Activated T-cell treated with anti-CD3 and anti-CD28 coated beads, Interleukin-2, amount 50 U/mL, for 72 hours (primary cell): Measurements from ENCODE around the gene METTL15. TPM values are rescaled to one million over a fixed set of nuclear protein-coding genes. Genes with fewer than 3 reads are reported as not detected.
"Not testable (repeated sequence)": the region's sequence is repeated elsewhere in the genome, so short reads cannot be mapped to it uniquely, and the experiment has no call there.

Source experiments
- ATAC-seq, 2 donors: fragments of 150-1000 bp; cut with Tn5 transposase; replicated peaks in 1 of 2; 2 replicates each; pipeline ENCODE4 v1.10.0; 2021; ENCODE audit warnings: moderate library complexity in 2 of 2, mild to moderate bottlenecking in 1 of 2
- DNase-seq, 2 donors: peaks; one replicate each; pipeline ENCODE4 v3.0.0; 2021 to 2022; ENCODE audit warnings: mixed read lengths in 1 of 2
- H3K27ac Mint-ChIP-seq: one replicate; pipeline ENCODE4 v1.8.0; 2022; ENCODE audit warnings: mild to moderate bottlenecking, moderate library complexity, mixed read lengths
- H3K27me3 Mint-ChIP-seq: one replicate; pipeline ENCODE4 v1.8.0; 2022; ENCODE audit warnings: low read depth, mixed read lengths
- H3K36me3 Mint-ChIP-seq, 2 donors: one replicate each; pipeline ENCODE4 v1.8.0; 2022; ENCODE audit warnings: mixed read lengths in 2 of 2, mild to moderate bottlenecking in 1 of 2; ENCODE audit not compliant: insufficient read depth in 2 of 2
- H3K4me1 Mint-ChIP-seq: one replicate; pipeline ENCODE4 v1.8.0; 2022; ENCODE audit warnings: low read depth, mixed read lengths
- H3K4me3 Mint-ChIP-seq, 2 donors: one replicate each; pipeline ENCODE4 v1.8.0; 2022; ENCODE audit warnings: mild to moderate bottlenecking in 2 of 2, mixed read lengths in 2 of 2, moderate library complexity in 2 of 2
- H3K9me3 Mint-ChIP-seq, 2 donors: one replicate each; pipeline ENCODE4 v1.8.0; 2022; ENCODE audit warnings: mixed read lengths in 2 of 2
- total RNA-seq, 2 donors: library from RNA; stranded (reverse); gene quantifications; one replicate each; pipeline ENCODE4 v1.2.3, GENCODE V29; 2022

METTL15 gene
- 10 to 100 TPM; 18.2 to 19.5 TPM for total RNA-seq

- peak; percentile 96 for ATAC-seq
- peaks cover 5 to 21% of the 10 kb centered on the region in 2 donors for H3K36me3 Mint-ChIP-seq
- peaks cover 64% of the 10 kb centered on the region for H3K4me1 Mint-ChIP-seq
- peak within 1 kb of the TSS; percentile 94 for H3K27ac Mint-ChIP-seq
- no peaks in the 10 kb centered on the region for H3K27me3 Mint-ChIP-seq
- DNase-seq = peak; percentile 99
- no peaks in the 10 kb centered on the region for H3K9me3 Mint-ChIP-seq
- peak within 1 kb of the TSS; percentile 99 for H3K4me3 Mint-ChIP-seq
These were observed at the start of gene METTL15, which contains the start of gene KIF18A for GRCh38 chr11:28107750-28108618. Gene METTL15, plus strand, starts transcription at chr11:28108388. Its CDS starts 4,947 bp downstream, at chr11:28113335. Gene KIF18A, minus strand, starts transcription at chr11:28108156. Its CDS starts 10,209 bp downstream, at chr11:28097947.

- H3K27me3 Mint-ChIP-seq = no peaks in the 10 kb centered on the region
- H3K36me3 Mint-ChIP-seq = peaks cover 0 to 25% of the 10 kb centered on the region in 2 donors
- no peak for DNase-seq
- H3K4me3 Mint-ChIP-seq = no peak overlapping the region
- no peaks in the 10 kb centered on the region for H3K4me1 Mint-ChIP-seq
- no peaks in the 10 kb centered on the region for H3K9me3 Mint-ChIP-seq
- no peak overlapping the region for H3K27ac Mint-ChIP-seq
- no peak for ATAC-seq
These were observed 36.9 kb upstream of the METTL15 start for GRCh38 chr11:28071305-28071704.

GRCh38 chr11:28072321-28072720, 35.9 kb upstream of the METTL15 start:
- Mint-ChIP-seq H3K4me3 (no peak overlapping the region), H3K4me1 (no peaks in the 10 kb centered on the region), H3K36me3 (peaks cover 0 to 29% of the 10 kb centered on the region in 2 donors), H3K27ac (no peak overlapping the region), H3K9me3 (no peaks in the 10 kb centered on the region), H3K27me3 (no peaks in the 10 kb centered on the region)
- ATAC-seq = no peak
- no peak for DNase-seq

- ATAC-seq (no peak), DNase-seq (no peak)
- no peak overlapping the region for H3K4me3 Mint-ChIP-seq
- no peak overlapping the region for H3K27ac Mint-ChIP-seq
- H3K4me1 Mint-ChIP-seq = no peaks in the 10 kb centered on the region
- H3K36me3 Mint-ChIP-seq = peaks cover 4 to 27% of the 10 kb centered on the region in 2 donors
- H3K9me3 Mint-ChIP-seq = no peaks in the 10 kb centered on the region
- no peaks in the 10 kb centered on the region for H3K27me3 Mint-ChIP-seq
These were observed 30.7 kb upstream of the METTL15 start for GRCh38 chr11:28077521-28077920.

- no peak overlapping the region for H3K4me3 Mint-ChIP-seq
- H3K27me3 Mint-ChIP-seq = no peaks in the 10 kb centered on the region
- H3K4me1 Mint-ChIP-seq = no peaks in the 10 kb centered on the region
- ATAC-seq (no peak), DNase-seq (no peak)
- H3K9me3 Mint-ChIP-seq = peaks cover 0 to 1% of the 10 kb centered on the region in 2 donors
- peaks cover 9 to 18% of the 10 kb centered on the region in 2 donors for H3K36me3 Mint-ChIP-seq
- no peak overlapping the region for H3K27ac Mint-ChIP-seq
These were observed 25.1 kb upstream of the METTL15 start for GRCh38 chr11:28083118-28083517.

- H3K27ac Mint-ChIP-seq = no peak overlapping the region
- H3K4me3 Mint-ChIP-seq = no peak overlapping the region
- no peaks in the 10 kb centered on the region for H3K4me1 Mint-ChIP-seq
- H3K9me3 Mint-ChIP-seq = peaks cover 0 to 1% of the 10 kb centered on the region in 2 donors
- ATAC-seq (no peak), DNase-seq (no peak)
- H3K27me3 Mint-ChIP-seq = no peaks in the 10 kb centered on the region
- H3K36me3 Mint-ChIP-seq = peaks cover 7 to 16% of the 10 kb centered on the region in 2 donors
These were observed 21.6 kb upstream of the METTL15 start for GRCh38 chr11:28086569-28086968.

GRCh38 chr11:28087192-28087591, 21.0 kb upstream of the METTL15 start:
- H3K9me3 Mint-ChIP-seq, H3K4me1 Mint-ChIP-seq: not testable (repeated sequence)

GRCh38 chr11:28087693-28088092, 20.5 kb upstream of the METTL15 start:
- not testable (repeated sequence) for DNase-seq, ATAC-seq, H3K27me3 Mint-ChIP-seq, H3K4me3 Mint-ChIP-seq, H3K4me1 Mint-ChIP-seq, H3K27ac Mint-ChIP-seq, H3K9me3 Mint-ChIP-seq
- H3K36me3 Mint-ChIP-seq = peaks cover 5 to 11% of the 10 kb centered on the region in 2 donors

More at GRCh38 chr11:28087192-28087591, 21.0 kb upstream of the METTL15 start:
- H3K27me3 Mint-ChIP-seq, H3K4me3 Mint-ChIP-seq, ATAC-seq, DNase-seq, H3K27ac Mint-ChIP-seq: not testable (repeated sequence)
- peaks cover 5 to 12% of the 10 kb centered on the region in 2 donors for H3K36me3 Mint-ChIP-seq

- no peaks in the 10 kb centered on the region for H3K4me1 Mint-ChIP-seq
- no peak overlapping the region for H3K4me3 Mint-ChIP-seq
- H3K27me3 Mint-ChIP-seq = no peaks in the 10 kb centered on the region
- peaks cover 6 to 16% of the 10 kb centered on the region in 2 donors for H3K36me3 Mint-ChIP-seq
- DNase-seq = no peak
- H3K9me3 Mint-ChIP-seq = peaks cover 0 to 1% of the 10 kb centered on the region in 2 donors
- H3K27ac Mint-ChIP-seq = no peak overlapping the region
- ATAC-seq = no peak
These were observed 18.8 kb upstream of the METTL15 start for GRCh38 chr11:28089378-28089777.

- Mint-ChIP-seq H3K27me3 (no peaks in the 10 kb centered on the region), H3K4me1 (no peaks in the 10 kb centered on the region), H3K9me3 (peaks cover 0 to 1% of the 10 kb centered on the region in 2 donors), H3K36me3 (peaks cover 7 to 18% of the 10 kb centered on the region in 2 donors), H3K27ac (no peak overlapping the region), H3K4me3 (no peak overlapping the region)
- ATAC-seq (no peak), DNase-seq (no peak)
These were observed 18.0 kb upstream of the METTL15 start for GRCh38 chr11:28090052-28090749.

- no peaks in the 10 kb centered on the region for H3K4me1 Mint-ChIP-seq
- no peak overlapping the region for H3K27ac Mint-ChIP-seq
- peaks cover 5 to 25% of the 10 kb centered on the region in 2 donors for H3K36me3 Mint-ChIP-seq
- ATAC-seq = no peak
- H3K9me3 Mint-ChIP-seq = no peaks in the 10 kb centered on the region
- H3K27me3 Mint-ChIP-seq = no peaks in the 10 kb centered on the region
- DNase-seq = no peak
- no peak overlapping the region for H3K4me3 Mint-ChIP-seq
These were observed 15.4 kb upstream of the METTL15 start for GRCh38 chr11:28092786-28093185.

GRCh38 chr11:28098257-28098656, 9.9 kb upstream of the METTL15 start:
- no peaks in the 10 kb centered on the region for H3K4me1 Mint-ChIP-seq
- H3K9me3 Mint-ChIP-seq = no peaks in the 10 kb centered on the region
- no peak overlapping the region for H3K4me3 Mint-ChIP-seq
- no peak overlapping the region for H3K27ac Mint-ChIP-seq
- DNase-seq = no peak
- peaks cover 5 to 32% of the 10 kb centered on the region in 2 donors for H3K36me3 Mint-ChIP-seq
- ATAC-seq = no peak
- H3K27me3 Mint-ChIP-seq = no peaks in the 10 kb centered on the region

- H3K4me3 Mint-ChIP-seq = no peak overlapping the region
- H3K27me3 Mint-ChIP-seq = no peaks in the 10 kb centered on the region
- peaks cover 3 to 23% of the 10 kb centered on the region in 2 donors for H3K36me3 Mint-ChIP-seq
- no peak overlapping the region for H3K27ac Mint-ChIP-seq
- H3K4me1 Mint-ChIP-seq = peaks cover 12% of the 10 kb centered on the region
- H3K9me3 Mint-ChIP-seq = no peaks in the 10 kb centered on the region
- no peak for DNase-seq
- ATAC-seq = no peak
These were observed 8.5 kb upstream of the METTL15 start for GRCh38 chr11:28099715-28100114.
